OCI-LY7 (cell line): Measurements from ENCODE around the gene NR0B1.

Source experiments
- EZH2phosphoT487 ChIP-seq: fragments of 200-600 bp; sonication (generic); IDR thresholded peaks from 2 replicates; pipeline ENCODE4 v1.6.1; 2018; ENCODE audit warnings: low read depth, borderline replicate concordance, mild to moderate bottlenecking, mixed run types, antibody characterized with exemption, low read length, moderate library complexity, mixed read lengths
- TF ChIP-seq, protein P1 (sequence below): fragments of 200-600 bp; sonication (generic); conservative IDR thresholded peaks from 2 replicates; pipeline ENCODE4 v1.5.1; 2014; ENCODE audit warnings: mild to moderate bottlenecking, antibody characterized with exemption, low read length, moderate library complexity, mixed read lengths

DNA sequence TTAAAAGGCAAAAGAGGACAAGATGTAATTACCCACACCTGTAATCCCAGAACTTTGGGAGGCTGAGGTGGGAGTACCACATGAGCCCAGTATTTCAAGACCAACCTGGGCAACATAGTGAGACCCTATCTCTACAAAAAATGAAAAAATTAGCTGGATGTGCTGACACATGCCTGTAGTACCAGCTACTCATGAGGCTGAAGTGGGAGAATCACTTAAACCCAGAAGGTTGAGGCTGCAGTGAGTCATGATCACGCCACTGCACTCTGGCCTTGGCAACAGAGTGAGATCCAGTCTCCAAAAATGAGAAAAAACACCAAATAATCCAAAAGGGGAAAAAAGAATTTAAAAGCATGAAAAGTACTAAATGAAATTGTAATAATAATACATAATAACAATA is 30.8 kb downstream of the NR0B1 start:
- TF ChIP-seq, protein P1, sequence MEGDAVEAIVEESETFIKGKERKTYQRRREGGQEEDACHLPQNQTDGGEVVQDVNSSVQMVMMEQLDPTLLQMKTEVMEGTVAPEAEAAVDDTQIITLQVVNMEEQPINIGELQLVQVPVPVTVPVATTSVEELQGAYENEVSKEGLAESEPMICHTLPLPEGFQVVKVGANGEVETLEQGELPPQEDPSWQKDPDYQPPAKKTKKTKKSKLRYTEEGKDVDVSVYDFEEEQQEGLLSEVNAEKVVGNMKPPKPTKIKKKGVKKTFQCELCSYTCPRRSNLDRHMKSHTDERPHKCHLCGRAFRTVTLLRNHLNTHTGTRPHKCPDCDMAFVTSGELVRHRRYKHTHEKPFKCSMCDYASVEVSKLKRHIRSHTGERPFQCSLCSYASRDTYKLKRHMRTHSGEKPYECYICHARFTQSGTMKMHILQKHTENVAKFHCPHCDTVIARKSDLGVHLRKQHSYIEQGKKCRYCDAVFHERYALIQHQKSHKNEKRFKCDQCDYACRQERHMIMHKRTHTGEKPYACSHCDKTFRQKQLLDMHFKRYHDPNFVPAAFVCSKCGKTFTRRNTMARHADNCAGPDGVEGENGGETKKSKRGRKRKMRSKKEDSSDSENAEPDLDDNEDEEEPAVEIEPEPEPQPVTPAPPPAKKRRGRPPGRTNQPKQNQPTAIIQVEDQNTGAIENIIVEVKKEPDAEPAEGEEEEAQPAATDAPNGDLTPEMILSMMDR, result no peak
- no peak for TF ChIP-seq EZH2phosphoT487
